GM12872 (cell line): ENCODE results near the gene ADH1C.

Experiments used
- CTCF ChIP-seq: IDR thresholded peaks from 3 replicates; pipeline ENCODE4 v1.5.1; 2011; ENCODE audit warnings: low read depth, mild to moderate bottlenecking, low read length, moderate library complexity; ENCODE audit not compliant: insufficient read depth

ADH1C gene

DNA sequence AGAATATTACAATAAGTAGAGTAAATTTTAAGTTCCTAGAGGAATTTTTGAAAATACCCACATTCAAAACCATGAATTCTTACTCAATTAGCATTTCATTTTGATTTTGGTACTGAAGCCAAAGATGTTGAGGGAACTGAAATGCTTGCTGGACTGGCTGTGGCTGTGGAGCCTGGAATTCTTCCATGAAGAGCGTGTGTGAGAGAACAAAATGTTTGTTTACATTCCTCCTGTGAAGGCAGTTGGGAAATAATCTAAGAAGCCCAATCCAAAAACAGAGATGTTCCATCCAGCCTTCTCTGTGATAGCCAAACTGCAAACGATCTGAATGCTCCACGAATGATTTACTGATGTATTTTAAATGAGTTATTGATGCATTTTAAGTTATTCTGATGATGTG, 27.6 kb downstream of the ADH1C start:
- TF ChIP-seq CTCF: no peak

DNA sequence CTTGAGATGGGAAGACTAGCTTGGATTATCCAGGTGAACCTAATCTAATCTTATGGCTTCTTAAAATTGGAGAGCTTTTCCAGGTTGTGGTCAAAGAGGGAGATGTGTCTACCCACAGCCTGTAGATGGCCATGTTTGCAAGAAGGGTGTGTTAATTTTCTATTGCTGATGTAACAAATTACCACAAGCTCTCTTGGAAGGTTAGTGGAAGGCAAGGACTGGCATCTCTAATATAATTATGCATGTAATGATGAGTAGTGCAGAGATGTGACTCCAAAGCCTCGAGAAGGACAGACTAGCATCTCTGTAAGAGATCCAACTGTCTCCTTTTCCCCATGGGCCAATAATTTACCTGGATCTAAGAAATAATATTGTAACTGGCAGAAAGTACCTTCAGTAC, 28.2 kb downstream of the ADH1C start:
- TF ChIP-seq CTCF: no peak

DNA sequence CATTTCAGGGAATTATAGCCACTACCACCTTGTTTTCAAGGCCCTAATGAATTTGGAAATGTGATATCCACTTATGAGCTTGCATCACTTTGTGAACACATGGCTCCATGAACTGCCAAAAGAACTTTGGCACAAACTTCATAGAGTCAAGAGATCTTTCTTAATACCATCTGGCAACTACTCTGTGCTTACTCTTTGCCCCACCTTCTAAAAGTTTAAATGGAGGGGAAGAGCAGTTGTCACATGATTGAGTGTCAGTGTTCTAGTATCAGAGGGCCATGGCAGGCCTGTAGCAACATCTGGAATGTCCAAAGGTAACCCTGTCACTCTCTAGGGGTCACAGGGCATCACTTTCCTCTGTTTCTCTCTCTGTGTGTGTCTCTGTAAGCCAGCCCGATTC, 28.8 kb downstream of the ADH1C start:
- TF ChIP-seq CTCF: no peak

DNA sequence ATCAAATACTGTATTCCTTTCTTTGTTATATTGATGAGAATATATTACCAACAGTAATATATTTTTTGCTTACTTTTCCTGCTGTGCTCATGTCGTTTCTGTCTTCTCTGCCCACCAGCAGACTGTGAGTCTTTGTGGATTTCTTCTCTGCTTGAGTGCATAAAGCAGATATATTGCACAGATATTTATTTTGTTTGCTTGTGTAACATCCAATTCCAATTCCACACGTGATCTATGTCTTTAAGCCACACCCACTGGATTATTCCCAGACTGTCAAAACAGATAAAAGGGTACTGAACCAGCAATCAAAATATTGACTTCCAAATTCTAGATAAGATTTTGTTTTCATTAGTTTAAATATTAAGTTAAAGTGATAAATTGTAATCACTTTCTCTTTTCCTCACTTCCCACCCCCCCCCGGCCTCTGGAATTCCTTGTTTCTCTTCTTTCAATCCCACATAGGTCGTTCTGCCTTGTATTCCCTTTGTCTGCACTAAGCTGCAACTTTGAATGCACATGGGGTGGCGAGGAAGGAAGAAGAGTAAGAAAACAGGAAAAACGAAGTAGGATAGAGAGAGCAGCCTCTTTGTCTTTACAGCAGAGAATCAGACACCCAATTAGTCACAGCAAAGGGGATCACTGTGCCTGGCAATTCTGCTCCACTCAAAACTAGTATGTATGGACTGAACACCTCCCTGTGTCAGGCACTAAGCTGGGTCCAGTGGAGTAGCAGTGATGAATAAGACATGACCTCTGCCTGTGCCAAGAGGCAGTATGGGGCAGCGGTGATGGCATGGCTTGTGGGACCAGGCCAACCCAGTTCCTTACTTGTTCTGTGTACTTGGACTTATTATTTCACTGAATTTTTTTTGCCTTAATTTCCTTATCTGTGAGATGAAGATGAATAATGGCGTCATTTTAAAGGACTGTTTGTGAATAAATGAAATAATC, 31.0 kb downstream of the ADH1C start, which contains the start of gene ADH1B:
Gene ADH1B (minus strand): TSS at position 161 of the 951 bp plus-strand sequence. CDS start 70 bp downstream, at position 91.
- TF ChIP-seq CTCF: no peak

GRCh38 chr4:99317354-99317753, 35.2 kb downstream of the ADH1C start:
- TF ChIP-seq CTCF: no peak

GRCh38 chr4:99315839-99316238, 36.7 kb downstream of the ADH1C start:
- no peak for TF ChIP-seq CTCF

DNA sequence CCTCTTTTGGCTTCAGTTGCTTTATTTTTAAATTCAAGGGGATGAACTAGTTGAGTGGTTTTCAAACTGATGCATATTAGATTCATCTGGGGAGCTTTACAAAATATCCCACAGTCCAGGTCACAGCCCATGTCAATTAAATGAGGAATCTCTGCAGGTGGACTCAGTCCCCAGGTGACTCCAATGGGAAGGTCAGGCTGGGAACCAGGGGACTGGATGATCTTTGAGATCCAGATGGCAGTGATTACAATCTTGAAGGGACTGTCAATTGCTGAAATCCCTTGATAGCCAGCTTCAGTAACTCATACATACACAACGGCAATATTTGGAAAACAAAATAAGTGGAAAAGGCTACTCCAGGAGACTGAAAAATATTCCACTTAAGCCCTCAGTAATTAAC, 38.3 kb downstream of the ADH1C start:
- TF ChIP-seq CTCF: no peak
